Fibroblast of lung (primary cell): ENCODE data around the gene PRPH. TPM values are rescaled to one million over a fixed set of nuclear protein-coding genes. Genes with fewer than 3 reads are reported as not detected.

Experiments
- DNase-seq, 2 donors: peaks; one replicate each; pipeline versions ENCODE4 v3.0.0 to v3.0.0-alpha.2; 2010; ENCODE audit warnings: low read depth in 2 of 2
- H2AFZ ChIP-seq: 2 replicates; pipeline ENCODE4 v1.5.1; 2012; ENCODE audit warnings: low read length, control low read depth, inconsistent platforms
- H3K27ac ChIP-seq: 2 replicates; pipeline ENCODE4 v1.5.1; 2011; ENCODE audit warnings: low read length, control low read depth; ENCODE audit not compliant: insufficient read depth
- H3K27me3 ChIP-seq: 2 replicates; pipeline ENCODE4 v1.5.1; 2011; ENCODE audit warnings: mild to moderate bottlenecking, low read length; ENCODE audit not compliant: control insufficient read depth, insufficient read depth
- H3K36me3 ChIP-seq: 2 replicates; pipeline ENCODE4 v1.5.1; 2011; ENCODE audit warnings: low read length; ENCODE audit not compliant: control insufficient read depth, insufficient read depth
- H3K4me1 ChIP-seq: 2 replicates; pipeline ENCODE4 v1.5.1; 2011; ENCODE audit warnings: low read length; ENCODE audit not compliant: control insufficient read depth, insufficient read depth; ENCODE audit errors: extremely low read depth
- H3K4me2 ChIP-seq: 2 replicates; pipeline ENCODE4 v1.5.1; 2011; ENCODE audit warnings: low read length, control low read depth; ENCODE audit not compliant: insufficient read depth; ENCODE audit errors: extremely low read depth
- H3K4me3 ChIP-seq, 4 experiments: fragments of 200-600 bp in 1 of 4; sonication (generic) in 1 of 4; replicated peaks in 1 of 4; 2 replicates each; pipeline ENCODE4 v1.5.1; 2011 to 2016; ENCODE audit warnings: low read length in 4 of 4, low read depth in 3 of 4, mild to moderate bottlenecking in 3 of 4, control low read depth in 2 of 4, inconsistent platforms in 1 of 4, mixed read lengths in 1 of 4; ENCODE audit not compliant: insufficient read depth in 1 of 4; ENCODE audit errors: control extremely low read depth in 1 of 4
- H3K79me2 ChIP-seq: 2 replicates; pipeline ENCODE4 v1.5.1; 2012; ENCODE audit warnings: mild to moderate bottlenecking, low read length, inconsistent platforms; ENCODE audit not compliant: control insufficient read depth, insufficient read depth
- H3K9ac ChIP-seq: 2 replicates; pipeline ENCODE4 v1.5.1; 2011; ENCODE audit warnings: mild to moderate bottlenecking, low read length, control low read depth; ENCODE audit not compliant: insufficient read depth
- H3K9me3 ChIP-seq: 2 replicates; pipeline ENCODE4 v1.5.1; 2012; ENCODE audit warnings: low read depth, low read length; ENCODE audit not compliant: control insufficient read depth, insufficient read depth
- H4K20me1 ChIP-seq: 2 replicates; pipeline ENCODE4 v1.5.1; 2011; ENCODE audit warnings: low read length; ENCODE audit not compliant: control insufficient read depth, insufficient read depth; ENCODE audit errors: extremely low read depth
- CTCF ChIP-seq, 2 donors: IDR thresholded peaks in 1 of 2; conservative IDR thresholded peaks in 1 of 2; 1 replicate in 1 of 2; 2 replicates in 1 of 2; pipeline ENCODE4 v1.5.1; 2011 to 2012; ENCODE audit warnings: low read length in 2 of 2, control low read depth in 1 of 2, inconsistent platforms in 1 of 2, low read depth in 1 of 2, mild to moderate bottlenecking in 1 of 2
- EZH2 ChIP-seq: IDR thresholded peaks from 2 replicates; pipeline ENCODE4 v1.5.1; 2012; ENCODE audit warnings: low read length, control low read depth, mild to moderate bottlenecking; ENCODE audit errors: missing control alignments
- polyA plus RNA-seq, 2 donors: library from polyadenylated mRNA; depleted of rRNA in 1 of 2; stranded (reverse) in 1 of 2; unstranded in 1 of 2; fragments of >200 nt; gene quantifications; 2 replicates each; pipeline ENCODE4 v1.2.1, GENCODE V29; 2011 to 2012; ENCODE audit warnings: missing spikeins in 1 of 2
- total RNA-seq: library from RNA; depleted of rRNA; stranded (reverse); fragments of >200 nt; gene quantifications from 2 replicates; pipeline ENCODE4 v1.2.1, GENCODE V29; 2014

The PRPH gene
- total and polyA plus RNA-seq, 2 donors (not counting 1 experiment from before 2014, with no cell fraction given): 0.06 to 0.50 TPM

DNA sequence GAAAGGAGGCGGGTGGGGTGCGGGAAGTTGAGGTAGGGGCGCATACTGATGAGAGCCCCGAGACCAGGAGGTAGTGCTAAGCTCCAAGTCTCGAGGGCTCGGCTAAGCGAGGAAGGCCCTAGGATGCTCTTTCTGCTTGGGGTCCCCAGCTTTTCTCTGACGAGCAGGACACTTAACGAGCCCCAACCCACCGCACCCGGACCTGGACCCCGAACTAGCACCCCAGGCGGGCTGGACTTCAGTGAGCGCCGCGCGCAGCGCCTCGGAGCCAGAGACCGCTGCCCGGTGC is 46.8 kb downstream of the PRPH start:
- peaks cover 14% of the 10 kb centered on the region for H3K4me1 ChIP-seq
- no peaks in the 10 kb centered on the region for H4K20me1 ChIP-seq
- H2AFZ ChIP-seq: no peak overlapping the region
- no peak for DNase-seq
- H3K27ac ChIP-seq: no peak overlapping the region
- H3K4me2 ChIP-seq: peak overlapping the region; percentile 86
- H3K79me2 ChIP-seq: no peaks in the 10 kb centered on the region
- H3K9ac ChIP-seq: no peak overlapping the region
- H3K4me3 ChIP-seq: peak overlapping the region in 2 of 4 experiments; percentile 37 to 52
- no peak for TF ChIP-seq EZH2
- TF ChIP-seq CTCF (conservative IDR thresholded peaks at IDR 0.05 in 1 of 2, IDR thresholded peaks at IDR 0.05 in 1 of 2; ENCODE audit: low read depth in 1 of 2, low read length in 2 of 2): no peak
- no peaks in the 10 kb centered on the region for H3K36me3 ChIP-seq
- peaks cover 57% of the 10 kb centered on the region for H3K27me3 ChIP-seq
- no peaks in the 10 kb centered on the region for H3K9me3 ChIP-seq

- Histone ChIP-seq H3K4me2 (peak overlapping the region; percentile 86), H3K36me3 (no peaks in the 10 kb centered on the region), H3K9me3 (no peaks in the 10 kb centered on the region), H3K27ac (no peak overlapping the region), H3K27me3 (peaks cover 61% of the 10 kb centered on the region), H3K4me1 (peaks cover 20% of the 10 kb centered on the region), H3K4me3 (peak overlapping the region; percentile 37 to 52 (median 42)), H2AFZ (peak overlapping the region; percentile 41), H3K79me2 (no peaks in the 10 kb centered on the region), H4K20me1 (no peaks in the 10 kb centered on the region), H3K9ac (peak overlapping the region; percentile 23)
- DNase-seq: peak; percentile 64 to 78
- TF ChIP-seq CTCF (conservative IDR thresholded peaks at IDR 0.05 in 1 of 2, IDR thresholded peaks at IDR 0.05 in 1 of 2; ENCODE audit: low read depth in 1 of 2, low read length in 2 of 2) (peak; percentile 71 to 73), EZH2 (peak; percentile 20)
These were observed 47.3 kb downstream of the PRPH start for GRCh38 chr12:49342066-49342913.

- peak overlapping the region; percentile 28 to 52 (median 42) for H3K4me3 ChIP-seq
- DNase-seq: no peak
- no peak overlapping the region for H3K9ac ChIP-seq
- peak overlapping the region; percentile 86 for H3K4me2 ChIP-seq
- peaks cover 25% of the 10 kb centered on the region for H3K4me1 ChIP-seq
- no peaks in the 10 kb centered on the region for H3K36me3 ChIP-seq
- no peak for TF ChIP-seq CTCF (conservative IDR thresholded peaks at IDR 0.05 in 1 of 2, IDR thresholded peaks at IDR 0.05 in 1 of 2; ENCODE audit: low read depth in 1 of 2, low read length in 2 of 2)
- no peak for TF ChIP-seq EZH2
- H3K79me2 ChIP-seq: no peaks in the 10 kb centered on the region
- H4K20me1 ChIP-seq: no peaks in the 10 kb centered on the region
- no peak overlapping the region for H3K27ac ChIP-seq
- H3K9me3 ChIP-seq: no peaks in the 10 kb centered on the region
- H2AFZ ChIP-seq: peak overlapping the region; percentile 13
- H3K27me3 ChIP-seq: peaks cover 61% of the 10 kb centered on the region
These were observed 48.2 kb downstream of the PRPH start for GRCh38 chr12:49342914-49343731.
